ENCODE results near the gene DPP4.

DNA sequence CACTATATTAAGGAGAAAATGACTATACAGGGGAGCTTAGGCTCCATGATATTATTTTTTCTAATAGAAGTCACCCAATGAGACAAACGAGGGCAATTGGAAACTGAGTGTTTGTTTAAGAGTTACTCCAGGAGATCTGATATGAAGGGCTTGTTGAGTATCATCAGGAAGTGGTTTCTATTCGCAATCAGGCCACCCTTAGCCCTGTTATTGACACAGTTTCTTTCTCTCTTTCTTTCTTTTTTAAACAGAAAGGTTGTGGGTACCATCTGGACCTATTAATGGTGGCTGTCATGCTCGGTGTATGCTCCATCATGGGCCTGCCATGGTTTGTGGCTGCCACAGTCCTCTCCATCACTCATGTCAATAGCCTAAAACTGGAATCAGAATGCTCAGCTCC lies 117.3 kb downstream of the DPP4 start:
- TF ChIP-seq CTCF (IDR thresholded peaks at IDR 0.05): no peak
- TF ChIP-seq POLR2A (IDR thresholded peaks at IDR 0.05): no peak
